ENCODE measurements around the gene SLCO3A1. TPM values are rescaled to one million over a fixed set of nuclear protein-coding genes. Genes with fewer than 3 reads are reported as not detected.

The SLCO3A1 gene
- total and polyA plus RNA-seq, 4 donors = 1.6 to 3.6 (median 2.4) TPM

- TF ChIP-seq HNF4A (conservative IDR thresholded peaks at IDR 0.05) = no peak
- TF ChIP-seq MAX (IDR thresholded peaks at IDR 0.05) = no peak
- TF ChIP-seq NR2F2 (IDR thresholded peaks at IDR 0.05) = no peak
- TF ChIP-seq CTCF (IDR thresholded peaks at IDR 0.05; ENCODE audit: low read depth, low read length, missing input control) = no peak
- TF ChIP-seq SP1 (IDR thresholded peaks at IDR 0.05) = no peak
- no peak for TF ChIP-seq HNF4G (IDR thresholded peaks at IDR 0.05)
- no peak for TF ChIP-seq YY1 (IDR thresholded peaks at IDR 0.05)
- TF ChIP-seq GABPA (IDR thresholded peaks at IDR 0.05 in 1 of 2, conservative IDR thresholded peaks at IDR 0.05 in 1 of 2) = no peak
Measured at GRCh38 chr15:91855241-91855640, 1.7 kb downstream of the SLCO3A1 start (continued).

- 67% methylated on average over 14 of the region's 14 CpGs for WGBS
- TF ChIP-seq CTCF (IDR thresholded peaks at IDR 0.05; ENCODE audit: low read depth, low read length, missing input control) = peak; percentile 22
- no peak for TF ChIP-seq EGR1 (IDR thresholded peaks at IDR 0.05; ENCODE audit: low read depth in 2 of 2)
- TF ChIP-seq RAD21 (IDR thresholded peaks at IDR 0.05) = peak; percentile 5 to 26
- no peak for TF ChIP-seq ZBTB33 (IDR thresholded peaks at IDR 0.05)
- no peak for TF ChIP-seq FOXA1 (IDR thresholded peaks at IDR 0.05)
- no peak for TF ChIP-seq SP1 (IDR thresholded peaks at IDR 0.05)
- no peak for TF ChIP-seq YY1 (IDR thresholded peaks at IDR 0.05)
- no peak for TF ChIP-seq ATF3 (IDR thresholded peaks at IDR 0.05)
- no peak for TF ChIP-seq HNF4A (conservative IDR thresholded peaks at IDR 0.05)
- Histone ChIP-seq H3K9me3 (ENCODE audit: control insufficient read depth in 4 of 4, low read length in 3 of 4) (no peaks in the 10 kb centered on the region), H3K4me1 (ENCODE audit: control insufficient read depth in 4 of 4, insufficient read depth in 4 of 4, low read length in 3 of 4) (peaks cover 0 to 25% (median 12%) of the 10 kb centered on the region in 4 donors), H3K27ac (ENCODE audit: low read depth in 1 of 2, low read length in 2 of 2) (no peak overlapping the region), H3K27me3 (ENCODE audit: control insufficient read depth in 4 of 4, insufficient read depth in 4 of 4, low read length in 3 of 4) (peaks cover 0 to 2% (median 0%) of the 10 kb centered on the region in 4 donors), H3K4me3 (ENCODE audit: low read depth in 1 of 3, low read length in 3 of 3) (no peak overlapping the region), H3K36me3 (ENCODE audit: control insufficient read depth in 4 of 4, insufficient read depth in 3 of 4, low read depth in 1 of 4, low read length in 3 of 4) (no peaks in the 10 kb centered on the region), H3K9ac (ENCODE audit: low read depth in 1 of 2, low read length in 2 of 2) (no peak overlapping the region)
- no peak for DNase-seq (ENCODE audit: low spot score)
Measured at GRCh38 chr15:91855684-91856489, 2.4 kb downstream of the SLCO3A1 start.
